Mesodermal cell (in vitro differentiated cells): Measurements from ENCODE around the gene RAPGEF5.
A peak's percentile ranks its signal among the peaks of the same experiment; 100 is the strongest.

ENCODE experiments used
- H3K27ac ChIP-seq: 2 replicates; pipeline ENCODE4 v1.7.0; 2013; ENCODE audit warnings: mild to moderate bottlenecking, low read depth, low read length, moderate library complexity; ENCODE audit not compliant: severe bottlenecking
- H3K36me3 ChIP-seq: 2 replicates; pipeline ENCODE4 v1.7.1; 2013; ENCODE audit warnings: mild to moderate bottlenecking, low read length, moderate library complexity; ENCODE audit not compliant: control insufficient read depth, insufficient read depth
- H3K4me1 ChIP-seq: one replicate; pipeline ENCODE4 v1.7.1; 2013; ENCODE audit warnings: mild to moderate bottlenecking, low read length; ENCODE audit not compliant: insufficient read depth, control insufficient read depth, poor library complexity, severe bottlenecking
- H3K4me3 ChIP-seq: 2 replicates; pipeline ENCODE4 v1.7.0; 2013; ENCODE audit warnings: low read length, control low read depth, mild to moderate bottlenecking; ENCODE audit not compliant: insufficient read depth, poor library complexity, severe bottlenecking; ENCODE audit errors: extremely low read depth
- H3K9me3 ChIP-seq: 2 replicates; pipeline ENCODE4 v1.7.1; 2013; ENCODE audit warnings: mild to moderate bottlenecking, low read length, moderate library complexity; ENCODE audit not compliant: control insufficient read depth
- WGBS, 2 experiments: methylation state at CpG; one replicate each; pipeline ENCODE4 v1.1.5; 2013; ENCODE audit warnings: missing lambda C conversion rate in 2 of 2; ENCODE audit not compliant: insufficient coverage in 2 of 2; 5-methylcytosine and 5-hydroxymethylcytosine counted together

The RAPGEF5 gene

GRCh38 chr7:22267930-22268615, 88.9 kb downstream of the RAPGEF5 start:
- Histone ChIP-seq H3K36me3 (no peaks in the 10 kb centered on the region), H3K27ac (no peak overlapping the region), H3K9me3 (no peaks in the 10 kb centered on the region), H3K4me3 (no peak overlapping the region), H3K4me1 (no peaks in the 10 kb centered on the region)
- 73 to 88% methylated on average over 2 of the region's 4 CpGs for WGBS, 2 experiments

GRCh38 chr7:22262538-22262937, 94.4 kb downstream of the RAPGEF5 start:
- 60% methylated on average over 1 of the region's 4 CpGs; no CpG with 5 or more reads in 1 of the 2 experiments for WGBS, 2 experiments
- H3K36me3 ChIP-seq: no peaks in the 10 kb centered on the region
- H3K4me1 ChIP-seq: no peaks in the 10 kb centered on the region
- H3K9me3 ChIP-seq: no peaks in the 10 kb centered on the region
- H3K4me3 ChIP-seq: no peak overlapping the region
- H3K27ac ChIP-seq: no peak overlapping the region

- Histone ChIP-seq H3K4me3 (no peak overlapping the region), H3K9me3 (no peaks in the 10 kb centered on the region), H3K27ac (no peak overlapping the region), H3K4me1 (no peaks in the 10 kb centered on the region), H3K36me3 (no peaks in the 10 kb centered on the region)
- 85 to 93% methylated on average over 2 of the region's 2 CpGs for WGBS, 2 experiments
These were observed 100.3 kb downstream of the RAPGEF5 start for GRCh38 chr7:22256541-22257096.

GRCh38 chr7:22255834-22256233, 101.1 kb downstream of the RAPGEF5 start:
- H3K27ac ChIP-seq: no peak overlapping the region
- H3K4me3 ChIP-seq: no peak overlapping the region
- H3K9me3 ChIP-seq: no peaks in the 10 kb centered on the region
- 38% methylated on average over 1 of the region's 1 CpG; no CpG with 5 or more reads in 1 of the 2 experiments for WGBS, 2 experiments
- no peaks in the 10 kb centered on the region for H3K4me1 ChIP-seq
- H3K36me3 ChIP-seq: no peaks in the 10 kb centered on the region

- Histone ChIP-seq H3K9me3 (no peaks in the 10 kb centered on the region), H3K4me3 (no peak overlapping the region), H3K36me3 (no peaks in the 10 kb centered on the region), H3K27ac (no peak overlapping the region), H3K4me1 (no peaks in the 10 kb centered on the region)
- WGBS, 2 experiments: no CpG with 5 or more reads among the region's 1 CpG
These were observed 101.6 kb downstream of the RAPGEF5 start for GRCh38 chr7:22255342-22255741.

- Histone ChIP-seq H3K36me3 (no peaks in the 10 kb centered on the region), H3K4me1 (no peaks in the 10 kb centered on the region), H3K9me3 (no peaks in the 10 kb centered on the region), H3K4me3 (no peak overlapping the region), H3K27ac (no peak overlapping the region)
- WGBS, 2 experiments: 69 to 87% methylated on average over 2 to 4 of the region's 7 CpGs
These were observed 103.9 kb downstream of the RAPGEF5 start for GRCh38 chr7:22252936-22253536.

GRCh38 chr7:22252016-22252415, 104.9 kb downstream of the RAPGEF5 start:
- Histone ChIP-seq H3K9me3 (peaks cover under 1% of the 10 kb centered on the region), H3K27ac (peak overlapping the region; percentile 31), H3K4me3 (no peak overlapping the region), H3K4me1 (no peaks in the 10 kb centered on the region), H3K36me3 (no peaks in the 10 kb centered on the region)
- WGBS, 2 experiments: 57 to 85% methylated on average over 1 to 2 of the region's 2 CpGs

GRCh38 chr7:22251281-22251680, 105.7 kb downstream of the RAPGEF5 start:
- WGBS, 2 experiments: 96 to 100% methylated on average over 1 to 2 of the region's 2 CpGs
- Histone ChIP-seq H3K4me1 (no peaks in the 10 kb centered on the region), H3K9me3 (peaks cover 8% of the 10 kb centered on the region), H3K27ac (no peak overlapping the region), H3K36me3 (no peaks in the 10 kb centered on the region), H3K4me3 (no peak overlapping the region)

- Histone ChIP-seq H3K4me3 (no peak overlapping the region), H3K4me1 (no peaks in the 10 kb centered on the region), H3K36me3 (no peaks in the 10 kb centered on the region), H3K27ac (no peak overlapping the region), H3K9me3 (peaks cover 9% of the 10 kb centered on the region)
- WGBS, 2 experiments: 56 to 60% methylated on average over 1 to 2 of the region's 4 CpGs
These were observed 106.6 kb downstream of the RAPGEF5 start for GRCh38 chr7:22250390-22250789.

GRCh38 chr7:22248111-22248809, 108.7 kb downstream of the RAPGEF5 start:
- Histone ChIP-seq H3K4me1 (no peaks in the 10 kb centered on the region), H3K9me3 (peaks cover 9% of the 10 kb centered on the region), H3K36me3 (no peaks in the 10 kb centered on the region), H3K27ac (no peak overlapping the region), H3K4me3 (no peak overlapping the region)
- 100% methylated on average over 2 of the region's 7 CpGs for WGBS, 2 experiments
